ENCODE results near the gene RUFY4. TPM values are rescaled to one million over a fixed set of nuclear protein-coding genes. Genes with fewer than 3 reads are reported as not detected.

The RUFY4 gene
- total RNA-seq, 1 experiment from 2014 or later, result not detected

GRCh38 chr2:218125626-218126080 is 56.6 kb downstream of the RUFY4 start, which contains the start of gene CXCR2:
Gene CXCR2, plus strand, starts transcription at chr2:218126028. Its CDS starts 8,774 bp downstream, at chr2:218134802.
- in situ Hi-C loops (cut with HindIII; ENCODE audit: low sequenced_read_pairs), result no loop called here
- no peak for DNase-seq (ENCODE audit: low spot score)

- DNase-seq (ENCODE audit: low spot score), result no peak
- in situ Hi-C loops (cut with HindIII; ENCODE audit: low sequenced_read_pairs), result no loop called here
These were observed 58.9 kb downstream of the RUFY4 start for GRCh38 chr2:218127929-218128455.

- in situ Hi-C loops (cut with HindIII; ENCODE audit: low sequenced_read_pairs), result no loop called here
- no peak for DNase-seq (ENCODE audit: low spot score)
These were observed 59.9 kb downstream of the RUFY4 start for GRCh38 chr2:218128781-218129457.

GRCh38 chr2:218129458-218130135 is 60.5 kb downstream of the RUFY4 start:
- DNase-seq (ENCODE audit: low spot score), result no peak
- in situ Hi-C loops (cut with HindIII; ENCODE audit: low sequenced_read_pairs), result no loop called here

- DNase-seq (ENCODE audit: low spot score), result no peak
- in situ Hi-C loops (cut with HindIII; ENCODE audit: low sequenced_read_pairs), result no loop called here
These were observed 61.3 kb downstream of the RUFY4 start for GRCh38 chr2:218130377-218130776.

- in situ Hi-C loops (cut with HindIII; ENCODE audit: low sequenced_read_pairs), result no loop called here
- DNase-seq (ENCODE audit: low spot score), result no peak
These were observed 61.8 kb downstream of the RUFY4 start for GRCh38 chr2:218130822-218131221.

GRCh38 chr2:218137514-218137913 is 68.5 kb downstream of the RUFY4 start:
- DNase-seq (ENCODE audit: low spot score), result no peak
- in situ Hi-C loops (cut with HindIII; ENCODE audit: low sequenced_read_pairs), result no loop called here

GRCh38 chr2:218138047-218138446 is 69.0 kb downstream of the RUFY4 start:
- in situ Hi-C loops (cut with HindIII; ENCODE audit: low sequenced_read_pairs), result no loop called here
- no peak for DNase-seq (ENCODE audit: low spot score)

Other genes with a start within 250 kb of the RUFY4 start
- 0.37 TPM in 1 of 2 replicates, not detected in the other for gene TNS1, start 66.3 kb upstream of the RUFY4 start, total RNA-seq (2014; rRNA removed; shearing (Covaris generic))
- not detected in 2 replicates for gene CXCR2, start 56.8 kb downstream of the RUFY4 start, total RNA-seq (2014; rRNA removed; shearing (Covaris generic))
- not detected in 2 replicates for gene CXCR1, start 97.7 kb downstream of the RUFY4 start, total RNA-seq (2014; rRNA removed; shearing (Covaris generic))
- 263 and 286 TPM in 2 replicates for gene ARPC2, start 147.9 kb downstream of the RUFY4 start, total RNA-seq (2014; rRNA removed; shearing (Covaris generic))
- not detected in 2 replicates for gene GPBAR1, start 191.8 kb downstream of the RUFY4 start, total RNA-seq (2014; rRNA removed; shearing (Covaris generic))
- gene AAMP, start 200.9 kb downstream of the RUFY4 start, total RNA-seq (2014; rRNA removed; shearing (Covaris generic)), result 128 and 217 TPM in 2 replicates
- 37.5 and 44.6 TPM in 2 replicates for gene PNKD, start 201.3 kb downstream of the RUFY4 start, total RNA-seq (2014; rRNA removed; shearing (Covaris generic))
- 83.7 and 100 TPM in 2 replicates for gene TMBIM1, start 223.2 kb downstream of the RUFY4 start, total RNA-seq (2014; rRNA removed; shearing (Covaris generic))

Measured in G401 (cell line).